HL-60 (cell line): ENCODE measurements around the gene ARHGAP24.

Source experiments
- CTCF ChIP-seq: IDR thresholded peaks from one replicate; pipeline ENCODE4 v1.5.1; 2011; ENCODE audit warnings: low read length, control low read depth, inconsistent platforms; ENCODE audit not compliant: insufficient read depth
- POLR2AphosphoS5 ChIP-seq: IDR thresholded peaks from 2 replicates; pipeline ENCODE4 v1.6.1; 2012; ENCODE audit warnings: low read depth

- TF ChIP-seq POLR2AphosphoS5: no peak
- TF ChIP-seq CTCF: no peak
These were observed 82.3 kb downstream of the ARHGAP24 start for GRCh38 chr4:85557016-85557901.
